Measurements from ENCODE around the gene SDF2.

SDF2 gene

DNA sequence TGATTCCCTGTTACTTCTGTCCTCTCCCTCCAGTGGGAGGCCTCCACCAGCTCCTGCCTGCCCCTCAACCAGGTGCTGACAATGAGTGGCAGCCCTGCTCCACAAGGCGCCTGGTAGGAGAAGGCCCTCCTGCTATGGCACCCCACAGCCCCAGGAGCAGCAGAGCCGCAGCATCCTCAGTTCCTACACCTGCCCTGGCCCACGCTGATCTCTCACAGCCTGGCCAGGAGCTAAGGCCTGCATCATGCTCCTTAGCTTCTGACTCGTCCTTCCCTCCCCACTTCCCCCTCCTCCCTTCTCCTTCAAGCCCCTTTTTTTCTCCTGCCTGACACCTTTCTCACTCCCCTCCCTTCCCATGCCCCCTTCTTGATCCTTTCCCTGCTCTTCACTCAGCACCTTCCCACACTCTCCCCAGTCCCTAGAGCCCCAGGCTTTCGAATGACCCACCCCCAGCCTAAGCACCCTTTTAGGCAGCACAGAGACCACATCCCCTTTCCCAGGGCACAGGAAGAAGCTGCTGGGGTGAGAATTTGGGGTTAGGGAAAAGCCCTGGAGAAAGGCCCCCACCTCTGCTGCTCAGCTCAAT, 43.5 kb upstream of the SDF2 start:
- POLR2A ChIA-PET = no interaction called here
- TF ChIP-seq, protein P1, sequence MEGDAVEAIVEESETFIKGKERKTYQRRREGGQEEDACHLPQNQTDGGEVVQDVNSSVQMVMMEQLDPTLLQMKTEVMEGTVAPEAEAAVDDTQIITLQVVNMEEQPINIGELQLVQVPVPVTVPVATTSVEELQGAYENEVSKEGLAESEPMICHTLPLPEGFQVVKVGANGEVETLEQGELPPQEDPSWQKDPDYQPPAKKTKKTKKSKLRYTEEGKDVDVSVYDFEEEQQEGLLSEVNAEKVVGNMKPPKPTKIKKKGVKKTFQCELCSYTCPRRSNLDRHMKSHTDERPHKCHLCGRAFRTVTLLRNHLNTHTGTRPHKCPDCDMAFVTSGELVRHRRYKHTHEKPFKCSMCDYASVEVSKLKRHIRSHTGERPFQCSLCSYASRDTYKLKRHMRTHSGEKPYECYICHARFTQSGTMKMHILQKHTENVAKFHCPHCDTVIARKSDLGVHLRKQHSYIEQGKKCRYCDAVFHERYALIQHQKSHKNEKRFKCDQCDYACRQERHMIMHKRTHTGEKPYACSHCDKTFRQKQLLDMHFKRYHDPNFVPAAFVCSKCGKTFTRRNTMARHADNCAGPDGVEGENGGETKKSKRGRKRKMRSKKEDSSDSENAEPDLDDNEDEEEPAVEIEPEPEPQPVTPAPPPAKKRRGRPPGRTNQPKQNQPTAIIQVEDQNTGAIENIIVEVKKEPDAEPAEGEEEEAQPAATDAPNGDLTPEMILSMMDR (IDR thresholded peaks at IDR 0.05; ENCODE audit: control extremely low read depth, extremely low read depth, low read depth, missing control alignments) = no peak
- CTCF ChIA-PET = interaction anchor here (0.9 to 1.5 kb wide), 4 partner anchors 21 to 210 kb away, joined by 3 read pairs; partner anchors contain the start of genes DHRS13 and TLCD1
- no peak for DNase-seq (ENCODE audit: extremely low spot score)

DNA sequence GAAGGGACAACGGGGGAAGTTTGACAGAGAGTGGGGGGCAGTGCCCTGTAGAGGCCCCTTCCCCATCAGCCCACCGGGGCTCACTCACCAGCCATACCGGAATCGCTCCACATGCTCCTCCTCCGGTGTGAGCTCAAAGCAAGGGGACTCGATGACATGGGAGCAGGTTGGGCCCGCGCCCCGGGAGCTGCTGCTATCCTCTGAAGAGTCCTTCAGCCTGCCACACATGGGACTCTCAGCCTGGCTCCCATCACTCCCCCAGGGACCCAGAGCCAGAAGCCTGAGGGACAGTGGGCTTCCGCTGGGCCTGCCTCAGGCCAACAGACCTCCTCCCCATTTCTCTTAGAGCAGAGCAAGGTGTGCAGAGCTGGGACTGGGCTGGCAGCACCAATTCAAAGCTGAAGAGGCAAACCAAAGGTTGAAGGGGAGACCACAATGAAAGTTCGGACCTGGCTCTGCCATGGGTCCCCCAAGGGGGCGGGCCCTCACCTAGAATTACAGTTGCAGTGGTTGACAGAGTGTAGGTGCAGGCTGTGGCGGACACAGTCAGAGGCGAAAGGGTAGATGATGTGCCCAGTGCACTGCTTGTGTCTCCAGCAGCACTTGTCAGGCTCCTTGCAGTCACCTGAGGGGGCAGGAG, 42.6 kb upstream of the SDF2 start:
- no peak for DNase-seq (ENCODE audit: extremely low spot score)
- TF ChIP-seq, protein P1 (IDR thresholded peaks at IDR 0.05; ENCODE audit: control extremely low read depth, extremely low read depth, low read depth, missing control alignments) = no peak
- CTCF ChIA-PET = interaction anchor here (0.9 to 1.5 kb wide), 4 partner anchors 22 to 209 kb away, joined by 3 read pairs; partner anchors contain the start of genes DHRS13 and TLCD1
- POLR2A ChIA-PET = no interaction called here

DNA sequence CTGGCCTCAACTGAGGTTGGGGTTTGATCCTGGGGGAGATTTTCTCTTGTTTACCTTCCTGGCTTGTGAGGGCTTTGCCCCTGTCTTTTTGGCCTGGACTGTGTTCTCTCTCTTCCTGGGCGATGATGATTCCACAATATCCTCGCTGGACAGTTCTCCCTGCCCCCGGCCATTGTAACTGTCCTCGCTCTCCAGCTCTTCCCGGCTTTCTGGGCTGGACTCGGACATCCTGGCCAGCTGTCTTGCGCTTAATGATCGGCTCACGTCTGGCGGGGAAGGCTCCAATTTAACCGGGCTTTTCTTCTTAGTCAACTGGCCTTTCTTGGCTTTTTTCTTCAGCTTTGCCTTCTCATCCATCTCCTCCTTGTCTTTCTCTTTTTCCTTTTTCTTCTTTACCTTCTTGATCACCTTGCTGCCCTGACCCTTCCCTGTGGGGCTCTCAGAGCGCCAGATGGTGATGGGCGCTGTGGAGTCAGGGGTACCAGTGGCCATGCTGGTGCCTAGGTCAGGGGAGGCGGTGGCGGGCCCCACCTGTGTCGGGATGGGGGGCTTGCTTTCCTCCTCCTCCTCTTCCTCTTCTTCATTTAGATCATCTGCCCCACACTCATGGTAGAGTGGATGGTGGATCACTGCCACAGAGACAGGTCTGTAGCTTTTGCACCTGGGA, 42.0 kb upstream of the SDF2 start:
- ChIA-PET POLR2A (no interaction called here), CTCF (interaction anchor here (1.1 to 2.1 kb wide), 3 partner anchors 16 to 35 kb away, joined by 3 to 5 read pairs (median 3); partner anchors contain the start of gene RPL23A)
- TF ChIP-seq, protein P1 (IDR thresholded peaks at IDR 0.05; ENCODE audit: control extremely low read depth, extremely low read depth, low read depth, missing control alignments) = no peak
- DNase-seq (ENCODE audit: extremely low spot score) = no peak

DNA sequence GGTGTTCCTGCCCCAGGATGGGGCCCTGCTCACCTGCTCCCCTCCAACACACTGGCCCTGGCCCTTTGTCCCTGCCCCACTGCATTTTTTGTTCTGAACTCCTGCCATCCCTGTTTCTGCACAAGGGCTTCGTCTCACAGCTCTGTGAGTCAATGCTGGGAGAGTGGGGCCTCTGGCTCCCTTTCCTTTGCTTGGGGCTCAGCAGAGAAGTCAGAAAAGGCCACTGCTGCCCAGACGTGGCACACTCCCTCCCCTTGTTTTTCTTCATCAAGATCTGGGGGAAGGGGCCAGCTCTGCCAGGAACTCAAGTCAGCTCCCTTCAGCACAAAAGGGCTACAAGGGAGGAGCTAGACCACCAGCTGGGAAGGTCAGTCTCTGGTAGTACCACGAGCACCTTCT, 41.0 kb upstream of the SDF2 start:
- DNase-seq (ENCODE audit: extremely low spot score) = no peak
- CTCF ChIA-PET = interaction anchor here (0.8 to 2.5 kb wide), 8 partner anchors 9 to 90 kb away, joined by 3 to 9 read pairs (median 4); partner anchors contain the start of genes PROCA1 and RPL23A
- POLR2A ChIA-PET = interaction anchor here (0.5 to 1.0 kb wide), 2 partner anchors 17 to 26 kb away, joined by 3 read pairs; no protein-coding TSS in a partner anchor
- TF ChIP-seq, protein P1 (IDR thresholded peaks at IDR 0.05; ENCODE audit: control extremely low read depth, extremely low read depth, low read depth, missing control alignments) = no peak

DNA sequence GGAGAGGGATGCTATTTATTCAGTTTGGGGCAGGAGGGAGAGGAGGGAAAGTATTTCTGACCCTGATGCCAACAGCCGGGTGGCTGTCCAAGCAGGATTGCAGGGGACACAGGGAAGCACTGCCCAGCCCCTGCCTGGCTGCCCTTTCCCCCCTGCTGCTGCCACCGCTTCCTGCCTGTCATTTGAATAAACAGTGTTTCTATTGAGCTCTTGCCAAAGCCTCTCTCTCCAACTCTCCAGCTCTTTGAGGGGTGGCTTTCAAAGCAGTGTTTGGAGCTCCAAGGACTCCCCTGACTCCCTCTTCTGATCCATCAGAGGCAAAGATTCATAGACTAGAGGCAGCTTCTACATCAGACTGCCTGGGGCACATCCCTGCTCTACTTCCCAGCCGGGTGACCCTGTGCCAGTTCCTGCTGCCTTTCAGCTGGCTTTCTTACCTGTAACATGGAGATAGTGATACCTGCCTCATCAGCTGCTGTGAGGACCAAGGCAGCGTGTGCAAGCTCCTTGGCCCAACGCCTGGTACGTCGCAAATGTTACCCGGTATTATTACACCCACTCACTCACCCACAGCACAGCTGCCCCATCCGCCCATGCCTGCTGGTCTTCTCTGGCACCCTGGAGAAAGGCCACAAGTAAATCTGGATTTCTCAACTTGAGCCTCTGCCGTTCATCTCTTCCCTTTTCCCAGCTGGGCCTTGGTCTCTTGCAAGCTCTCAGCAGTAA, 40.5 kb upstream of the SDF2 start:
- TF ChIP-seq, protein P1 (IDR thresholded peaks at IDR 0.05; ENCODE audit: control extremely low read depth, extremely low read depth, low read depth, missing control alignments) = no peak
- ChIA-PET CTCF (interaction anchor here (0.8 to 2.5 kb wide), 8 partner anchors 9 to 89 kb away, joined by 3 to 9 read pairs (median 4); partner anchors contain the start of genes PROCA1, RPL23A and SDF2), POLR2A (interaction anchor here (0.5 to 1.0 kb wide), 3 partner anchors 17 to 40 kb away, joined by 3 read pairs; partner anchors contain the start of genes SDF2 and SUPT6H)
- DNase-seq (ENCODE audit: extremely low spot score) = no peak

Data from GM10248 (cell line).